Muscle layer of duodenum (tissue), 2 donors: Measurements from ENCODE around the gene AKAP17A.
A peak's percentile ranks its signal among the peaks of the same experiment; 100 is the strongest.

ENCODE experiments used
- H3K27ac ChIP-seq: one replicate; pipeline ENCODE4 v1.7.0; 2013; ENCODE audit warnings: mild to moderate bottlenecking, low read length
- H3K27me3 ChIP-seq: one replicate; pipeline ENCODE4 v1.7.0; 2013; ENCODE audit warnings: low read depth, mild to moderate bottlenecking, control low read depth, low read length
- H3K36me3 ChIP-seq, 2 donors: one replicate each; pipeline ENCODE4 v1.7.0; 2013; ENCODE audit warnings: low read length in 2 of 2, control low read depth in 1 of 2, mild to moderate bottlenecking in 1 of 2; ENCODE audit not compliant: insufficient read depth in 2 of 2, control insufficient read depth in 1 of 2
- H3K4me1 ChIP-seq, 2 donors: one replicate each; pipeline ENCODE4 v1.7.0; 2013; ENCODE audit warnings: low read length in 2 of 2, mild to moderate bottlenecking in 2 of 2, control low read depth in 1 of 2, moderate library complexity in 1 of 2; ENCODE audit not compliant: insufficient read depth in 2 of 2, control insufficient read depth in 1 of 2
- H3K4me3 ChIP-seq, 2 donors: one replicate each; pipeline ENCODE4 v1.7.0; 2013; ENCODE audit warnings: low read length in 2 of 2, low read depth in 1 of 2, mild to moderate bottlenecking in 1 of 2
- H3K9me3 ChIP-seq, 2 donors: one replicate each; pipeline ENCODE4 v1.7.0; 2013; ENCODE audit warnings: low read length in 2 of 2, control low read depth in 1 of 2, mild to moderate bottlenecking in 1 of 2; ENCODE audit not compliant: control insufficient read depth in 1 of 2
- donor health status: healthy.

Gene AKAP17A

GRCh38 chrX:1589356-1590130 lies 1.9 kb upstream of the AKAP17A start:
- Histone ChIP-seq H3K9me3 (no peaks in the 10 kb centered on the region), H3K4me3 (no peak overlapping the region), H3K27me3 (no peaks in the 10 kb centered on the region), H3K27ac (no peak overlapping the region), H3K4me1 (peaks cover 0 to 18% of the 10 kb centered on the region in 2 donors), H3K36me3 (peaks cover 7 to 9% of the 10 kb centered on the region in 2 donors)

- peaks cover 0 to 18% of the 10 kb centered on the region in 2 donors for H3K4me1 ChIP-seq
- no peaks in the 10 kb centered on the region for H3K9me3 ChIP-seq
- H3K36me3 ChIP-seq = peaks cover 27 to 30% of the 10 kb centered on the region in 2 donors
- peak overlapping the region; percentile 60 for H3K27ac ChIP-seq
- H3K4me3 ChIP-seq = peak overlapping the region; percentile 74 to 97
- no peaks in the 10 kb centered on the region for H3K27me3 ChIP-seq
These were observed 562 bp downstream of the AKAP17A start for GRCh38 chrX:1591863-1592469.

- H3K27ac ChIP-seq = peak overlapping the region; percentile 60
- peak overlapping the region; percentile 74 to 97 for H3K4me3 ChIP-seq
- peaks cover 28 to 37% of the 10 kb centered on the region in 2 donors for H3K36me3 ChIP-seq
- H3K4me1 ChIP-seq = peaks cover 0 to 18% of the 10 kb centered on the region in 2 donors
- no peaks in the 10 kb centered on the region for H3K27me3 ChIP-seq
- no peaks in the 10 kb centered on the region for H3K9me3 ChIP-seq
These were observed 1.2 kb downstream of the AKAP17A start for GRCh38 chrX:1592470-1593142.

GRCh38 chrX:1593286-1594271 lies 2.2 kb downstream of the AKAP17A start:
- no peaks in the 10 kb centered on the region for H3K27me3 ChIP-seq
- H3K4me1 ChIP-seq = peaks cover 0 to 18% of the 10 kb centered on the region in 2 donors
- H3K9me3 ChIP-seq = no peaks in the 10 kb centered on the region
- H3K36me3 ChIP-seq = peaks cover 30 to 46% of the 10 kb centered on the region in 2 donors
- no peak overlapping the region for H3K27ac ChIP-seq
- H3K4me3 ChIP-seq = peak overlapping the region; percentile 74 to 97

GRCh38 chrX:1595711-1596060 lies 4.3 kb downstream of the AKAP17A start:
- no peaks in the 10 kb centered on the region for H3K27me3 ChIP-seq
- no peak overlapping the region for H3K27ac ChIP-seq
- H3K4me3 ChIP-seq = no peak overlapping the region
- H3K4me1 ChIP-seq = peaks cover 0 to 18% of the 10 kb centered on the region in 2 donors
- H3K9me3 ChIP-seq = no peaks in the 10 kb centered on the region
- peaks cover 37 to 67% of the 10 kb centered on the region in 2 donors for H3K36me3 ChIP-seq

- Histone ChIP-seq H3K36me3 (peaks cover 43 to 79% of the 10 kb centered on the region in 2 donors), H3K4me1 (peaks cover 0 to 18% of the 10 kb centered on the region in 2 donors), H3K9me3 (no peaks in the 10 kb centered on the region)
These were observed 5.4 kb downstream of the AKAP17A start for GRCh38 chrX:1596676-1597344.

GRCh38 chrX:1597345-1598020 lies 6.1 kb downstream of the AKAP17A start:
- Histone ChIP-seq H3K36me3 (peaks cover 49 to 85% of the 10 kb centered on the region in 2 donors), H3K27me3 (no peaks in the 10 kb centered on the region)

More at GRCh38 chrX:1596676-1597344, 5.4 kb downstream of the AKAP17A start:
- no peak overlapping the region for H3K27ac ChIP-seq
- no peak overlapping the region for H3K4me3 ChIP-seq
- no peaks in the 10 kb centered on the region for H3K27me3 ChIP-seq

GRCh38 chrX:1598021-1598875 lies 6.8 kb downstream of the AKAP17A start:
- Histone ChIP-seq H3K36me3 (peaks cover 51 to 93% of the 10 kb centered on the region in 2 donors), H3K27me3 (no peaks in the 10 kb centered on the region), H3K4me3 (no peak overlapping the region), H3K9me3 (peaks cover 0 to 6% of the 10 kb centered on the region in 2 donors), H3K4me1 (peaks cover 0 to 7% of the 10 kb centered on the region in 2 donors), H3K27ac (no peak overlapping the region)

More at GRCh38 chrX:1597345-1598020, 6.1 kb downstream of the AKAP17A start:
- peaks cover 0 to 15% of the 10 kb centered on the region in 2 donors for H3K4me1 ChIP-seq
- peaks cover 0 to 6% of the 10 kb centered on the region in 2 donors for H3K9me3 ChIP-seq
- no peak overlapping the region for H3K4me3 ChIP-seq
- no peak overlapping the region for H3K27ac ChIP-seq
